GM19035 (cell line): ENCODE results near the gene GPR108.
"Not testable (repeated sequence)": the region's sequence is repeated elsewhere in the genome, so short reads cannot be mapped to it uniquely, and the experiment has no call there.

ENCODE experiments used
- ATAC-seq: cut with Tn5 transposase; IDR thresholded peaks from one replicate; pipeline ENCODE4 v1.9.1; 2021; ENCODE audit not compliant: unreplicated experiment

GPR108 gene

GRCh38 chr19:6721138-6721474, 16.3 kb downstream of the GPR108 start:
- ATAC-seq: no peak

GRCh38 chr19:6720369-6721137, 16.8 kb downstream of the GPR108 start, which contains the start of gene C3:
Gene C3 (minus strand): TSS chr19:6720650. CDS start chr19:6720589, 61 bp downstream.
- ATAC-seq: no peak

- no peak for ATAC-seq
Observed at GRCh38 chr19:6719992-6720368, 17.4 kb downstream of the GPR108 start.

- ATAC-seq: no peak
Observed at GRCh38 chr19:6719540-6719861, 17.9 kb downstream of the GPR108 start.

GRCh38 chr19:6718741-6719539, 18.4 kb downstream of the GPR108 start:
- ATAC-seq: no peak

GRCh38 chr19:6718111-6718740, 19.2 kb downstream of the GPR108 start:
- no peak for ATAC-seq

GRCh38 chr19:6717441-6717971, 19.9 kb downstream of the GPR108 start:
- no peak for ATAC-seq

- ATAC-seq: no peak
Observed at GRCh38 chr19:6717036-6717435, 20.3 kb downstream of the GPR108 start.

- ATAC-seq: no peak
Observed at GRCh38 chr19:6716610-6716970, 20.8 kb downstream of the GPR108 start.

GRCh38 chr19:6714749-6715555, 22.4 kb downstream of the GPR108 start:
- ATAC-seq: no peak

GRCh38 chr19:6713773-6714692, 23.3 kb downstream of the GPR108 start:
- ATAC-seq: no peak

GRCh38 chr19:6712692-6713670, 24.4 kb downstream of the GPR108 start:
- ATAC-seq: no peak

- ATAC-seq: no peak
Observed at GRCh38 chr19:6712231-6712630, 25.1 kb downstream of the GPR108 start.

- ATAC-seq: no peak
Observed at GRCh38 chr19:6711605-6712004, 25.8 kb downstream of the GPR108 start.

GRCh38 chr19:6711078-6711361, 26.4 kb downstream of the GPR108 start:
- no peak for ATAC-seq

GRCh38 chr19:6710273-6711077, 26.9 kb downstream of the GPR108 start:
- no peak for ATAC-seq

GRCh38 chr19:6709549-6709948, 27.8 kb downstream of the GPR108 start:
- no peak for ATAC-seq

GRCh38 chr19:6708913-6709312, 28.5 kb downstream of the GPR108 start:
- not testable (repeated sequence) for ATAC-seq
